PC-9 (cell line): ENCODE results near the gene CRAT.

Experiments used
- EZH2 ChIP-seq: fragments of 200-600 bp; sonication (generic); IDR thresholded peaks from 2 replicates; pipeline ENCODE4 v1.8.0; 2017; ENCODE audit warnings: antibody characterized with exemption, low read depth
- TF ChIP-seq, protein P1 (sequence below): fragments of 200-600 bp; sonication (generic); conservative IDR thresholded peaks from 2 replicates; pipeline ENCODE4 v1.6.1; 2017; ENCODE audit warnings: mixed run types, antibody characterized with exemption, mild to moderate bottlenecking, moderate library complexity

DNA sequence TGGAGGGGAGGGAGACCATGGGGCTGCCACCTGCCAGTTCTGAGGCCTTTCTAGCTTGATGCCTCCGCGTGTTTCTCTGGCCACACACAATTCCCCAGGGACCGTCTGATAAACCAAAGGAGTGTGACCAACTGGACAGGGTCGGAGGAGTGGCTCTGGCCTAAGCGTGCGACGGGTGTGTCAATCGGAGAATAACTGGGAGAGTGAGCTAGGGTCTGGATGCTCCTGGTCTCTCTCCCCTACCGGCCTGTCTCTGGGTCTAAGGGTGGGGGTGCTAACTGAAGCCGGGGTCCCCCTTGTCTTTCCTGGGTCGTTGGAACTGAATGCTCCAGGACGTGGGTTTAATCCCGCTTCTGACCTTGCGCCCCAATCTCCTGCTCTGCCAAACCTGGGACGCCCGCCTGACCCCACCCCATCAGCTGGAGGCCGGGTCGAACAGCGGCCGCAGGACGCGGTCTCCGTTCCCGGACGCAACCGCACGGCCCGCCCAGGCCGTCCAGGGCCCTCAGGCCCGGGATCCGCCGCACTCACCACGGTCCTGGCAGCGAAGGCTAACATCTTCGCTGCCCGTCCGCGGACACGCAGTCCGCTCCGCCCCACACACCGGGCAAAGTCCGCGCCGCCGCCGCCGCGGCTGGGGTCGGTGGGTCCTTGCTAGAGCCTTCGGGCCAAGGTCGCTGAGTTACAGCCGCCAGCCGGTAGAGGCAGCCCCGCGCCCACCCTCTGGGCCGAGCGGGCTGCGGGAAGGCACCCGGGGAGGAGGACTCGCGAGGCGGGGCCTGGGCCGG is 447 bp downstream of the CRAT start:
- TF ChIP-seq EZH2, result no peak
- TF ChIP-seq, protein P1, sequence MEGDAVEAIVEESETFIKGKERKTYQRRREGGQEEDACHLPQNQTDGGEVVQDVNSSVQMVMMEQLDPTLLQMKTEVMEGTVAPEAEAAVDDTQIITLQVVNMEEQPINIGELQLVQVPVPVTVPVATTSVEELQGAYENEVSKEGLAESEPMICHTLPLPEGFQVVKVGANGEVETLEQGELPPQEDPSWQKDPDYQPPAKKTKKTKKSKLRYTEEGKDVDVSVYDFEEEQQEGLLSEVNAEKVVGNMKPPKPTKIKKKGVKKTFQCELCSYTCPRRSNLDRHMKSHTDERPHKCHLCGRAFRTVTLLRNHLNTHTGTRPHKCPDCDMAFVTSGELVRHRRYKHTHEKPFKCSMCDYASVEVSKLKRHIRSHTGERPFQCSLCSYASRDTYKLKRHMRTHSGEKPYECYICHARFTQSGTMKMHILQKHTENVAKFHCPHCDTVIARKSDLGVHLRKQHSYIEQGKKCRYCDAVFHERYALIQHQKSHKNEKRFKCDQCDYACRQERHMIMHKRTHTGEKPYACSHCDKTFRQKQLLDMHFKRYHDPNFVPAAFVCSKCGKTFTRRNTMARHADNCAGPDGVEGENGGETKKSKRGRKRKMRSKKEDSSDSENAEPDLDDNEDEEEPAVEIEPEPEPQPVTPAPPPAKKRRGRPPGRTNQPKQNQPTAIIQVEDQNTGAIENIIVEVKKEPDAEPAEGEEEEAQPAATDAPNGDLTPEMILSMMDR, result no peak
